PFSK-1 (cell line): ENCODE results near the gene PABPC3.

Source experiments
- POLR2AphosphoS5 ChIP-seq: IDR thresholded peaks from 2 replicates; pipeline ENCODE4 v1.6.1; 2012; ENCODE audit warnings: low read depth, mild to moderate bottlenecking, control low read depth, low read length, moderate library complexity
- SIN3A ChIP-seq: IDR thresholded peaks from 2 replicates; pipeline ENCODE4 v1.6.1; 2012; ENCODE audit warnings: mild to moderate bottlenecking, low read length, moderate library complexity, borderline replicate concordance; ENCODE audit not compliant: insufficient read depth
- TF ChIP-seq, protein P1 (sequence below), 2 experiments: IDR thresholded peaks; 2 replicates each; pipeline versions ENCODE4 v1.6.1 to v1.8.0; 2011 to 2012; ENCODE audit warnings: low read depth in 2 of 2, low read length in 2 of 2, control low read depth in 1 of 2, inconsistent platforms in 1 of 2, mild to moderate bottlenecking in 1 of 2, moderate library complexity in 1 of 2; ENCODE audit not compliant: insufficient read depth in 1 of 2

DNA sequence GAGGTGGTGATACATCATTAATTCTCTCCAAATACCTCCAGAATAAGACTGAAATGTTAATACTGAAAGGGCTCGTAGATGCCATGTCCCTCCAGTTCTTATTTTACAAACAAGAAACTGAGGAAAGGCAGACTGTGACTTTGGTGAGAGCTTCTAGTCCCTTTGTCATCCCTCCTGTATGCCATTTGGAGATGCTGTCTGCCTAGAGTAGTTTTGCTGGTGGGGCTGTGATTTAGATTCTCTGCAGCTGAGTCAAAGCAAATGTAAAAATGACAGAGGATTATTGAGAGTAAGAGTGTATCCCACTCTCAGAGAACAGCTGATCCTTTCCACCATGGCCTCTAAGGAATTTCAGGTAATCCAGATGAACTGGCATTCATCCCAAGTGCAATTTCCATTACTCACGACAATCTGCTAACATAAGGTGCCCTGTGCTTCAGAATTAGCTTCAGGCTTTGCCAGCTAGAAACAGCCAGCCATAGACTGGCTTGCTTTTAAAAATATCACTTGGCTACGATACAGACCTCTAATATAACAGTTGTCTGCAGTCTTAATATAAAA, 16.8 kb downstream of the PABPC3 start:
- TF ChIP-seq SIN3A = no peak
- TF ChIP-seq POLR2AphosphoS5 = no peak
- TF ChIP-seq, protein P1, sequence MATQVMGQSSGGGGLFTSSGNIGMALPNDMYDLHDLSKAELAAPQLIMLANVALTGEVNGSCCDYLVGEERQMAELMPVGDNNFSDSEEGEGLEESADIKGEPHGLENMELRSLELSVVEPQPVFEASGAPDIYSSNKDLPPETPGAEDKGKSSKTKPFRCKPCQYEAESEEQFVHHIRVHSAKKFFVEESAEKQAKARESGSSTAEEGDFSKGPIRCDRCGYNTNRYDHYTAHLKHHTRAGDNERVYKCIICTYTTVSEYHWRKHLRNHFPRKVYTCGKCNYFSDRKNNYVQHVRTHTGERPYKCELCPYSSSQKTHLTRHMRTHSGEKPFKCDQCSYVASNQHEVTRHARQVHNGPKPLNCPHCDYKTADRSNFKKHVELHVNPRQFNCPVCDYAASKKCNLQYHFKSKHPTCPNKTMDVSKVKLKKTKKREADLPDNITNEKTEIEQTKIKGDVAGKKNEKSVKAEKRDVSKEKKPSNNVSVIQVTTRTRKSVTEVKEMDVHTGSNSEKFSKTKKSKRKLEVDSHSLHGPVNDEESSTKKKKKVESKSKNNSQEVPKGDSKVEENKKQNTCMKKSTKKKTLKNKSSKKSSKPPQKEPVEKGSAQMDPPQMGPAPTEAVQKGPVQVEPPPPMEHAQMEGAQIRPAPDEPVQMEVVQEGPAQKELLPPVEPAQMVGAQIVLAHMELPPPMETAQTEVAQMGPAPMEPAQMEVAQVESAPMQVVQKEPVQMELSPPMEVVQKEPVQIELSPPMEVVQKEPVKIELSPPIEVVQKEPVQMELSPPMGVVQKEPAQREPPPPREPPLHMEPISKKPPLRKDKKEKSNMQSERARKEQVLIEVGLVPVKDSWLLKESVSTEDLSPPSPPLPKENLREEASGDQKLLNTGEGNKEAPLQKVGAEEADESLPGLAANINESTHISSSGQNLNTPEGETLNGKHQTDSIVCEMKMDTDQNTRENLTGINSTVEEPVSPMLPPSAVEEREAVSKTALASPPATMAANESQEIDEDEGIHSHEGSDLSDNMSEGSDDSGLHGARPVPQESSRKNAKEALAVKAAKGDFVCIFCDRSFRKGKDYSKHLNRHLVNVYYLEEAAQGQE (IDR thresholded peaks at IDR 0.05; ENCODE audit: insufficient read depth in 1 of 2, low read depth in 2 of 2, low read length in 2 of 2) = no peak
